ENCODE data around the gene PDCD1.
A peak's percentile ranks its signal among the peaks of the same experiment; 100 is the strongest.

Gene PDCD1

DNA sequence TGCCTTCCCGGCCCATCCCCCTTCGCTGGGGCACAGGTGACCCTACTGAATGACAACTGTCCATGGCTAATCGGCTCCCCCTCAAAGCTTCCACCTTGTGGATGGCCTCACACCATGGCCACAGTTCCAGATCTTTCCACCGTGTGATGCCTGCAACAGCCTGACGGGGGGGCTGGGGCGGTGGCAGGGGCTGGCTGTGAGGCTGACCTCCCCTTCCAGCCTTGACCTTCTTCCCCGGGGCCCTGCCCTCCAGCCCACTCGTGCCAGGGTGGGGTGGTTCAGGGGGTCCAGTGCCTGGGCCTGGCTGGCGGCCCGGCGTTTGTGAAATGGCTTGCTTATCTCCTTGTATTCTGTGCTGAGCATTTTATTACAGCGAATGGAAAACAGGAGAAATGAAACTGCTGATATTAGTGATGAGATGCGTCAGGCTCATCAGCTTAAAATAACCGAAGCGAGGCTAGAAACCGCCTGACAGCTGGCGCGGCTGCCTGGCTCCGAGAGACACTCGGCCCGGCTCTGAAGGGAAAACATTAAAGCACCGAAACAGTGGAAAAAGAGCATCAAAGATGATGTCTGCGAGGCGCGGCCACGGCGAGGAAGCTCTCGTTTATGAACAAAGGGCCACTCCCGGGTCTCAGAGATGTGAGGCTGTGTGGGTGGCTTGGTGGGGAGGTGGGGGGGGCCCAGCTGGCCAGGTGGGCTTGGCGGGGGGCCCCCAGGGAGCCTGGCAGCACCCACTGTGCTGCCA lies 916 bp upstream of the PDCD1 start:
- Mint-ChIP-seq H3K4me3 (peak overlapping the region; percentile 83), H3K27me3 (ENCODE audit: low read depth) (peaks cover 5% of the 10 kb centered on the region), H3K4me1 (ENCODE audit: low read depth) (peaks cover 38% of the 10 kb centered on the region), H3K27ac (peak overlapping the region; percentile 95), H3K9me3 (peaks cover 7% of the 10 kb centered on the region), H3K36me3 (ENCODE audit: low read depth) (peaks cover 6% of the 10 kb centered on the region)
- peak; percentile 74 for DNase-seq (ENCODE audit: low spot score)

DNA sequence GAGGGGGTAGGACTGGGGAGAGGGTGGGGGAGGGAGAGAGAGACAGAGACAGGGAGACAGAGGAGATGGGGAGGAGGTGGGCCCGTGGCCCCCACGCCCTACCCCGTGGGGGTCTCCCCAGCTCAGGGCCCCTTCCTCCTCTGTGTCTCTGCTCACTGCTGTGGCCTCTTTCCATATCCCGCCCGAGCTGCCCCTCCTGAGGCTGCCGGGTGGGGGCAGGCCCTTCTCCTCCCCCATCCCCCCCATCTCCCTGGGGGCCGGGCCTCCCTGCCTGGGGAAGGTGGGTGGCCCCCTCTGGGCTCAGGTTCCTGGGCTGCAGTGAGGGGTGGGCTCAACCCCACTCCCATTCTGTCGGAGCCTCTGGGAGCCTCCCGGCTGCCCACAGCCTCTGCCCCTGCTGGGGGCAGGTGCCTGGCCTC lies 332 bp upstream of the PDCD1 start:
- no peak overlapping the region for H3K27ac Mint-ChIP-seq
- peak overlapping the region; percentile 64 for H3K4me3 Mint-ChIP-seq
- peaks cover 32% of the 10 kb centered on the region for H3K4me1 Mint-ChIP-seq (ENCODE audit: low read depth)
- peaks cover 1% of the 10 kb centered on the region for H3K9me3 Mint-ChIP-seq
- DNase-seq (ENCODE audit: low spot score) = no peak
- peaks cover under 1% of the 10 kb centered on the region for H3K36me3 Mint-ChIP-seq (ENCODE audit: low read depth)
- H3K27me3 Mint-ChIP-seq (ENCODE audit: low read depth) = peaks cover under 1% of the 10 kb centered on the region

DNA sequence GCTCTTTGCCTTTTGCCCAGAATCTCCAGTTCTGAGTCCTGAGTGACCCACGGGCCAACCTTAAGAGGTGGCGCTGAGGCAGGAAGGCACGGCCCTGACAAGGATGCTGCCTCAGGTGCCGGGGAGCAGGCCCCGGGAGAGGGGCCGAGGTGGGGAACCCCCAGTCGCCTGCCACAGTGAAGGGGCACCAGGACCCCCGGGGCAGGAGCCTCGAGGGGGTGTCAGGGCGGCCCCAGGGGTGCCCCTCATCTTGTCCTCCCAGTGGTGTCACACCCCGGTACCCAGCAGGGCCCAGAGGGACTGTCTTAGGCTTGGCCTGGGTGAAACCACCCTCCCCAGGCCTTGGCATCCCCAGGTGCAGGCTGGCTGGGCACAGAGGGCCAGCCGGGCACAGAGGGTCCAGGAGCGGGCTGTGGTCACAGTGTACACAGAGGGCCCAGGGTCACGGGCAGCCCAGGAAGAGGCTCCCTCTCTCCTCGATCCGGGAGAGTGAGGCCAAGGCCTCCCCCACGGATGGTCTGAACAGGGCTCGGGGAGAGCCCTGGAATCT lies 1.0 kb downstream of the PDCD1 start:
- Mint-ChIP-seq H3K27me3 (ENCODE audit: low read depth) (no peaks in the 10 kb centered on the region), H3K36me3 (ENCODE audit: low read depth) (no peaks in the 10 kb centered on the region), H3K9me3 (no peaks in the 10 kb centered on the region), H3K4me3 (peak overlapping the region; percentile 68), H3K4me1 (ENCODE audit: low read depth) (peaks cover 22% of the 10 kb centered on the region), H3K27ac (peak overlapping the region; percentile 5)
- DNase-seq (ENCODE audit: low spot score) = no peak

DNA sequence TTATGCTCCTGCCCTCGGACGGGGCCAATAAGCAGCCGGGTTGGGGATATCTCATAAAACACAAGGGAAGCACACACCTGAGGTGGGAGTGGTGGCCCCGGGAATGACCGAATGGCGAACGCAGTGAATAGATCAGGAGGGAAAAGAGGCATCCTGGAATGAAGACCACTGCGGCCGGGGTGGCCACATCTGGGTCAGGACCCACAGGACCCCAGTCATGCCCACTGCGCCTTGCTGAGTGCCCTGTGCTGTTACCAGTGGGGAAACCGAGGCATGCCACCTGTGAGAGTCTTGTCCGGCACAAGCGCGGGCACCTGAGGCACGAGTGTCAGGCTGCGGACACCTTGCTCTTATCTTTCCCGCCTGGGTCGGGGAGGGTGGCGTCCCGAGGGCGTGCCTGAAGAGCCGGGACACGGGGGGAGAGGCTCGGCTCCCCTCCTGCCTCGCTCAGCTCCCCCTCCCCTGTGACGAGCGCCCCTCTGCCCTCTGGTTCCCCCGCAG lies 1.6 kb downstream of the PDCD1 start:
- DNase-seq (ENCODE audit: low spot score) = no peak
- no peaks in the 10 kb centered on the region for H3K9me3 Mint-ChIP-seq
- H3K4me3 Mint-ChIP-seq = no peak overlapping the region
- no peak overlapping the region for H3K27ac Mint-ChIP-seq
- no peaks in the 10 kb centered on the region for H3K36me3 Mint-ChIP-seq (ENCODE audit: low read depth)
- no peaks in the 10 kb centered on the region for H3K27me3 Mint-ChIP-seq (ENCODE audit: low read depth)
- peaks cover 20% of the 10 kb centered on the region for H3K4me1 Mint-ChIP-seq (ENCODE audit: low read depth)

DNA sequence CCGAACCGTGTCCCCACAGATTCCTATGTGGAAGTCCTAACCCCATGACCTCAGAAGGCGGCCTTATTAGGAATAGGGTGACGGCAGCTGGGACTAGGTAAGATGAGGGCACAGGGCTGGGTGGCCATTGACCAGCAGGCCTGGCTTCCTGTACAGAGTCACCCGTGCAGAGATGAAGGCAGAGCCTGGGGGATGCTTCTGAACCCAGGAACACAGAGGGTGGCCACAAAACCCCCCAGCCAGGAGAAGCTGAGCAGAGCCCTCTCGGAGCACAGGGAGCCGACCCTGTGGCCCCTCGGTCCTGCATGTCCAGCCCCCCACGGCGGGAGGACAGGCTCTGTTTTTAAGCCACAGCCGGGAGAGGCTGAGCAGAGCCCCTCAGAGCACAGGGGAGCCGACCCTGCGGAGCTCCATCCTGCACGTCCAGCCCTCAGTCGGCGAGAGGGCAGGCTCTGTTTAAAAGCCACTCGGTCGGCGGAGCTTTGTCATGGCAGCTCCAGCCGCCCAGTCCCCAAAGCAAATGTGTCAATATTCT lies 2.7 kb downstream of the PDCD1 start:
- DNase-seq (ENCODE audit: low spot score) = no peak
- Mint-ChIP-seq H3K36me3 (ENCODE audit: low read depth) (no peaks in the 10 kb centered on the region), H3K27me3 (ENCODE audit: low read depth) (no peaks in the 10 kb centered on the region), H3K4me1 (ENCODE audit: low read depth) (peaks cover 9% of the 10 kb centered on the region), H3K27ac (no peak overlapping the region), H3K9me3 (no peaks in the 10 kb centered on the region), H3K4me3 (no peak overlapping the region)

DNA sequence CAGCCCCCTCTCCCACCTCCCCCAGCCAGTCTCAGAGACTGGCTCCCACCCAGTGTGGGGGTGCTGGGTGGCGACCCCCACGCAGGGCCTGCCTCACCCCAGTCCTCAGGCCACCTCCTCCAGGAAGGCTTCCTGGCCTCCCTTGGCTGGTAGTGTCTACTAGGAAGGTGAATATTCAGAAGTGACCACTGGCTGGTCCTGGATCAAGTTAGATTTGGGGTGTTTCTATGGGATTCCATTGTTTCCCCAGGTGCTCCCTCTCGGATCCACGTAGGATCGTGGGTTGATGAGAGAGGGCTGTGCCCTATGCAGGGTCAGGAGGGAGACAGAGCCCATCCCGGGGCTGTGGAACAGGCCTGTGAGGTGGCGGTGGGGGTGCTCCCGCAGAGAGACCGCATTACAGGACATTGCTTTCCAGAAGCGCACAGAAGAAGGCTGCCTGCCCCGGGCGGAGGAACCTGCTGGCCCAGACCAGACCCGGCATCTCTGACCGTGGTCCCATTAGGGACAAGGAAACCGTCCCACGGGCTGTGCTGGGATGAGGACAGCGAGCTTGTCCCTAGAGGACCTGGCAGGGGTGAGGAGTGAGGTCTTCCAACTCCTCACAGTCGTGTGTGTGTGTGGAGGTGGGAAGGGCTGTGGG lies 3.3 kb downstream of the PDCD1 start:
- DNase-seq (ENCODE audit: low spot score) = no peak
- no peaks in the 10 kb centered on the region for H3K27me3 Mint-ChIP-seq (ENCODE audit: low read depth)
- no peak overlapping the region for H3K4me3 Mint-ChIP-seq
- no peak overlapping the region for H3K27ac Mint-ChIP-seq
- H3K9me3 Mint-ChIP-seq = no peaks in the 10 kb centered on the region
- peaks cover 6% of the 10 kb centered on the region for H3K4me1 Mint-ChIP-seq (ENCODE audit: low read depth)
- no peaks in the 10 kb centered on the region for H3K36me3 Mint-ChIP-seq (ENCODE audit: low read depth)

DNA sequence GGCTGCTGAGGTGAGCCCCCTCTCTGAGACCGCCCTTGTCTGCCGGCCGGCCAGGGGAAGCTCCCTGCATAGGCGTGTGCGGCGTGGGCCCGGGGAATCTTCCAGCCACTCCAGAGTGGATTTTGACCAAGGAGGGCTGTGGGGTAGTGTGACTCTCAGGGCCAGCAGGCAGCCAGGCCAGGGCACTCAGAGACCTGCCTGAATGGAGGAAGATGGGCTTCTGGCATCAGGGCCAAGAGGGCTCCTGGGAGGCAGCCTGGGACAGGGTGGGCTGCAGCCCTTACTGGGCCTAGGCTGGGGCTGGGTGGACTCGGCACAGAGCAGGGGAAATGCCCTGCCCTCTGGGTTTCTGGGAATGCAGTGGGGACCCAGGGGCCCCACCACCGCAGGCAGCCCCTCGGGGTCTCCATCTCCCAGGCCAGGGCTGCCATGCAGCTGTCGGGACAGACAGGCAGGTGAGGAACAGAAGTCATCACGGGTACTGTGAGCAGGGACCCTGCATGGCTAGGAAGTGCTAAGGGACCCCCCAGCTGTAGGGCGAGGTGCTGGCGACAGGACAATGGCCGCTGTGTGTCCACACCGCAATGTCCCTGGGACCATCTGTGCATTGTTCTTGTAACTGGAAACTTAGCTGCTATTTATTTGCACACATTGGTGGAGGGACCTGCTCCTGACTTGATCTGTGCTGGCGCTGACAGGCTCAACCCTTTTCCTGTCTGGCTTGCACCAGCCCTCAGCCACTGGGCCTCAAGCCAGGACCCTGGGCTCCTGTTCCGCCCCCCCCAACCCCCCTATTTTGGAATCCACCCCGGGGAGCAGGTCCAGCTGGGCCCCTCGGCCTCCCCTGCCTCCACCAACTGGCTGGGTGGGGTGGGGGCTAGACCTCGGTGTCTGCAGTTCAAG lies 4.1 kb downstream of the PDCD1 start:
- Mint-ChIP-seq H3K9me3 (no peaks in the 10 kb centered on the region), H3K36me3 (ENCODE audit: low read depth) (no peaks in the 10 kb centered on the region), H3K4me1 (ENCODE audit: low read depth) (peaks cover 3% of the 10 kb centered on the region), H3K4me3 (no peak overlapping the region), H3K27me3 (ENCODE audit: low read depth) (no peaks in the 10 kb centered on the region), H3K27ac (no peak overlapping the region)
- no peak for DNase-seq (ENCODE audit: low spot score)

DNA sequence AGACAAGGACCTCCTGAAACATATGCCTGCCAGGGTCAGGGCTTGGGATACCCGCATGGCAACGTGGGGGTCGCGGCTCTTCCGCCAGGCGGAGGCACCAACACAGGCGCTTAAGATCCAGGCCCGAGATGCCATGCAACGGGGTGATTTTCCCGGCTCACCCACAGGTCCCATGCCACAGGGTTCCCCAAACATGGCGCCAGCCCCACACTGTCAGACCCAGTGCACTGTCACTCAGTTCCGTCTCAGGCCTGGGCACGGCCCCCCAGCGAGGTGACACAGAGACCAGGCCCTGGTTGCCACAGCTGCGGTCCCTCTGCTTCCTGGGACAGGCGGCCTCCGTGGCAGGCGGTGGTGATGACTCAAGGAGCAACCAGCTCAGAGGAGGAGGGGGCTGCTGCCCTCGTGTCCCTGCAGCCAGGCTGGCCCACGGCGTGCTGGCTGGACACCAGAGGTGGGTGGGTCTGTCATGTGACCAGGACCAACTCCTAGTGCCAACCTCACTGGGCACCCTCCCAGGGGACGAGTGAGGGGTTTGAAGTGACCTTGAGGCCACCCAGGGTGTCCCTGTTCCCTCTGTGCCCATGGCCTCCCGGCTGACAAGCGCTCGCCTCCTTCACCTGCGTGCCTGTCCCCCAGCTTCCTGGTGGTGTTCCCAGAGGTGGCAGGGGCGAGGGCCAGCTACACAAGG lies 4.9 kb downstream of the PDCD1 start:
- DNase-seq (ENCODE audit: low spot score) = no peak
- H3K4me3 Mint-ChIP-seq = no peak overlapping the region
- H3K27ac Mint-ChIP-seq = no peak overlapping the region
- H3K9me3 Mint-ChIP-seq = no peaks in the 10 kb centered on the region
- no peaks in the 10 kb centered on the region for H3K27me3 Mint-ChIP-seq (ENCODE audit: low read depth)
- peaks cover 2% of the 10 kb centered on the region for H3K4me1 Mint-ChIP-seq (ENCODE audit: low read depth)
- no peaks in the 10 kb centered on the region for H3K36me3 Mint-ChIP-seq (ENCODE audit: low read depth)

DNA sequence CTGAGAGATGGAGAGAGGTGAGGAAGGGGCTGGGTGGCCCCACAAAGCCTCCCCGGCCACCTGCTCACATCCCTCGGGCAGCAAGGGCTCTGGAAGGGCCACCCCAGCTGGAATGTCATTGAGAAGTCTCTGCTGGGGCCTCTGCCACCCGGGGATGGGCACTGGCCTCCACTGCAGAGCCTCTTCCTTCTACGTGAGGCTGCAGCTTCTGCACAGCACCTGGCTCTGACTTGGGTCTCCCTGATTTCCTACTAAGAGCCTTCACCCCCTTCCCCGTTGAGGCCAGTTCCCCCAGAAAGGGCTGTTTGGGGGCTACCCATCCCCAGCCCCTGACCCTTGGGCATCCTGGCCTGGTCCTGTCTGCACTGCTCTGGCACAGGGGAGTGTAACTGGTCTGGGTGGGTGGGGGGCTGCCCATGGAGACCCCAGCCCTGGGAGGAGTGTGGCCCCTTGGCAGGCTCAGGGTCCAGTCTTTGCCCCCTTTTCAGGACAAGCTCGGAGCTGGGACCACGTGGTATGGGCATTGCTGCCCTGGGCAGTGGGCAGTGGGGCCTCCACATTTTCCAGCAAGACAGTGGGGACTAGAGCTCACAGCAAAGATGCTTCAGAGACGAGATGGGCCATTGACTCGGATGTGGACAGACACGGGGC lies 5.6 kb downstream of the PDCD1 start:
- no peaks in the 10 kb centered on the region for H3K27me3 Mint-ChIP-seq (ENCODE audit: low read depth)
- H3K36me3 Mint-ChIP-seq (ENCODE audit: low read depth) = no peaks in the 10 kb centered on the region
- H3K4me3 Mint-ChIP-seq = no peak overlapping the region
- no peaks in the 10 kb centered on the region for H3K4me1 Mint-ChIP-seq (ENCODE audit: low read depth)
- H3K27ac Mint-ChIP-seq = no peak overlapping the region
- H3K9me3 Mint-ChIP-seq = no peaks in the 10 kb centered on the region
- no peak for DNase-seq (ENCODE audit: low spot score)

DNA sequence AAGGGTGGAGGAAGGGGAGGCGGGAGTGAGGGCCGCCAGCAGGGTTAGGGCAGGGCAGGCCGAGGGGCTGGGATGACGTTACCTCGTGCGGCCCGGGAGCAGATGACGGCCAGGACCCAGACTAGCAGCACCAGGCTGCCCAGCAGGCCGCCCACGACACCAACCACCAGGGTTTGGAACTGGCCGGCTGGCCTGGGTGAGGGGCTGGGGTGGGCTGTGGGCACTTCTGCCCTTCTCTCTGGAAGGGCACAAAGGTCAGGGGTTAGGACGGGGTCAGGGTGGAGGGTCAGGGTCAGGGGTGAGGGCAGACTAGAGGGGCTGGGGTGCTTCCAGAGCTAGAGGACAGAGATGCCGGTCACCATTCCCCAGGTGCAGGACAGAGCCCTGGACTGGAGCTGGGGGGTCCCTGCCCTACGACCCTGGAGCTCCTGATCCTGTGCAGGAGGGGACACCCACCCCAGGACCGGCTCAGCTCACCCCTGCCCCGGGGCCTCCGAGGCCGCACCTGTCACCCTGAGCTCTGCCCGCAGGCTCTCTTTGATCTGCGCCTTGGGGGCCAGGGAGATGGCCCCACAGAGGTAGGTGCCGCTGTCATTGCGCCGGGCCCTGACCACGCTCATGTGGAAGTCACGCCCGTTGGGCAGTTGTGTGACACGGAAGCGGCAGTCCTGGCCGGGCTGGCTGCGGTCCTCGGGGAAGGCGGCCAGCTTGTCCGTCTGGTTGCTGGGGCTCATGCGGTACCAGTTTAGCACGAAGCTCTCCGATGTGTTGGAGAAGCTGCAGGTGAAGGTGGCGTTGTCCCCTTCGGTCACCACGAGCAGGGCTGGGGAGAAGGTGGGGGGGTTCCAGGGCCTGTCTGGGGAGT lies 6.3 kb downstream of the PDCD1 start:
- H3K4me3 Mint-ChIP-seq = no peak overlapping the region
- H3K36me3 Mint-ChIP-seq (ENCODE audit: low read depth) = no peaks in the 10 kb centered on the region
- no peaks in the 10 kb centered on the region for H3K27me3 Mint-ChIP-seq (ENCODE audit: low read depth)
- no peak overlapping the region for H3K27ac Mint-ChIP-seq
- no peaks in the 10 kb centered on the region for H3K9me3 Mint-ChIP-seq
- no peaks in the 10 kb centered on the region for H3K4me1 Mint-ChIP-seq (ENCODE audit: low read depth)
- no peak for DNase-seq (ENCODE audit: low spot score)

DNA sequence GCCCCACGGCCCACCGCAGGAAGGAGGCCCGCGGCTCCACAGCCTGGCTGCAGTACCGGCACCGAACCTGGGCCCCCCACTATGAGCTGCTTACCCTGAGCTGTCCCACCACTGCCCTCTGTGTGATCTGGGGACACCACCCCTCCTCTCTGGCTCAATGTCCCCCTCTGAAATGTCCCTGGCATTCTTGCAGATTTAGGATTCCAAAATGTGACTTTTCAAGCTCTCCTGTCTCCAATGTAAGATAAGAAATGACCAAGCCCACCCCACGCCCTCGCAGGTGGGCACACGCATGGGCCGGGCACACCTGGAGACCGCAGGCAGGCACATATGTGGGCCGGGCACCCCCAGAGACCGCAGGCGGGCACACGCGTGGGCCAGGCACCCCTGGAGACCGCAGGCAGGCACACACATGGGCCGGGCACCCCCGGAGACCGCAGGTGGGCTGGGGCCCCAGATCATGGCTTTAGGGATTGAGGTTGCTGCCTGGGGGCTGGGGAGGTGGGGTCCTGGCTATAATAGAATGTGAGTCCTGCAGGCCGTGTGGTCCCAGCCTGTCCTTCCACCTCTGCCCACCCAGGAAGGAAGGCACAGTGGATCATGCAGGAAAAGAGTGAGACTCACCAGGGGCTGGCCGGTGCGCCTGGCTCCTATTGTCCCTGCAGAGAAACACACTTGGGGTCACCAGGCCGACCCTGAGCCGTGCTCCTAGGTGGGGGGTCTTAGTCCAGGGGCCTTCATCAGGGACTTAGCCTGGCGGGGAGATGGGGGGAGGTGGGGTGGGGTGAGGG lies 7.2 kb downstream of the PDCD1 start:
- DNase-seq (ENCODE audit: low spot score) = no peak
- Mint-ChIP-seq H3K4me3 (no peak overlapping the region), H3K9me3 (no peaks in the 10 kb centered on the region), H3K36me3 (ENCODE audit: low read depth) (no peaks in the 10 kb centered on the region), H3K27me3 (ENCODE audit: low read depth) (no peaks in the 10 kb centered on the region), H3K27ac (no peak overlapping the region), H3K4me1 (ENCODE audit: low read depth) (peaks cover 2% of the 10 kb centered on the region)
